ENCODE data around the gene FRYL. TPM values are rescaled to one million over a fixed set of nuclear protein-coding genes. Genes with fewer than 3 reads are reported as not detected.

FRYL gene
- total RNA-seq, 3 donors from 2014 or later = 205 to 416 (median 330) TPM

DNA sequence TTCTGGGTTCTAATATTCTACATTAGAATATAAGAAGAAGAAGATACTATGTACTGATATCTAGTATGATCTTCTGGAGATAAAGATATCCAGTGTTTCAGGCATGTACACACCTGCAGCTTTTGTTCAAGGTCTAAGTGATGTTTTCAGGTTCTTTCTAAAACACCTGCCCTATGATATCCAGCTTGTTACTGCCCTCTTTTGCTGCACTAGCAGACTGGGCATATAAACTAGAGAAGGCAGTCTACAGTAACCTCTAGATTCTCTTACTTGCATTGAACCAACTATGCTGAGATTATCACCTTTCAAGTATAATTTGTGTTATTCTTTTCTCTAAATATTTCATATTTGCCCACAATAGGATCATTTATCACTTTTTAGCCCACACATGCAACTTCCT, 1.9 kb upstream of the FRYL start:
- Histone ChIP-seq H3K4me1 (ENCODE audit: low read depth) (peaks cover 17% of the 10 kb centered on the region), H3K4me3 (no peak overlapping the region), H3K9me3 (no peaks in the 10 kb centered on the region), H3K36me3 (ENCODE audit: low read depth) (no peaks in the 10 kb centered on the region)
- DNase-seq (no peak), ATAC-seq (no peak)
- intact Hi-C loops (cut with DNase I, micrococcal nuclease) = no loop called here
- TF ChIP-seq, protein P1, sequence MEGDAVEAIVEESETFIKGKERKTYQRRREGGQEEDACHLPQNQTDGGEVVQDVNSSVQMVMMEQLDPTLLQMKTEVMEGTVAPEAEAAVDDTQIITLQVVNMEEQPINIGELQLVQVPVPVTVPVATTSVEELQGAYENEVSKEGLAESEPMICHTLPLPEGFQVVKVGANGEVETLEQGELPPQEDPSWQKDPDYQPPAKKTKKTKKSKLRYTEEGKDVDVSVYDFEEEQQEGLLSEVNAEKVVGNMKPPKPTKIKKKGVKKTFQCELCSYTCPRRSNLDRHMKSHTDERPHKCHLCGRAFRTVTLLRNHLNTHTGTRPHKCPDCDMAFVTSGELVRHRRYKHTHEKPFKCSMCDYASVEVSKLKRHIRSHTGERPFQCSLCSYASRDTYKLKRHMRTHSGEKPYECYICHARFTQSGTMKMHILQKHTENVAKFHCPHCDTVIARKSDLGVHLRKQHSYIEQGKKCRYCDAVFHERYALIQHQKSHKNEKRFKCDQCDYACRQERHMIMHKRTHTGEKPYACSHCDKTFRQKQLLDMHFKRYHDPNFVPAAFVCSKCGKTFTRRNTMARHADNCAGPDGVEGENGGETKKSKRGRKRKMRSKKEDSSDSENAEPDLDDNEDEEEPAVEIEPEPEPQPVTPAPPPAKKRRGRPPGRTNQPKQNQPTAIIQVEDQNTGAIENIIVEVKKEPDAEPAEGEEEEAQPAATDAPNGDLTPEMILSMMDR (IDR thresholded peaks at IDR 0.05) = no peak

DNA sequence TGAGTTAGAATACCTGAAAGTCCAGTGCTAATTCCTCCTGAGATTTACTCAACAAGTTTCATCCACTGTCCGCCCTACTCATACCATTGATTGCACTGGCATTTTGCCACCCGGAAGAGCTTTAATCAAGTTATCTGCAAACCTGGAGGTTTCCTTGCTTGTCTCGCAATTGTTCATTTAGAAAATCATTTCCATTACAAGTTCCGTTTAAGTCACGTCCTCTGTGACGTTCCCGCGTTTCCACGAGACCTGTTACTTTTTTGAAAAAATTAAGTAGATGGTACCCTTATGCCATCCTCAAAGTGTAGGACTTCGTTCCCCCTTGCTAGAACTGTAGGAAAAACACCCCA, 761 bp upstream of the FRYL start:
- Histone ChIP-seq H3K9me3 (no peaks in the 10 kb centered on the region), H3K4me3 (peak overlapping the region; percentile 99), H3K4me1 (ENCODE audit: low read depth) (peaks cover 26% of the 10 kb centered on the region), H3K36me3 (ENCODE audit: low read depth) (no peaks in the 10 kb centered on the region)
- ATAC-seq (peak; percentile 4), DNase-seq (peak in 1 of 3 donors; percentile 85)
- intact Hi-C loops (cut with DNase I, micrococcal nuclease) = no loop called here
- TF ChIP-seq, protein P1 (IDR thresholded peaks at IDR 0.05) = no peak

DNA sequence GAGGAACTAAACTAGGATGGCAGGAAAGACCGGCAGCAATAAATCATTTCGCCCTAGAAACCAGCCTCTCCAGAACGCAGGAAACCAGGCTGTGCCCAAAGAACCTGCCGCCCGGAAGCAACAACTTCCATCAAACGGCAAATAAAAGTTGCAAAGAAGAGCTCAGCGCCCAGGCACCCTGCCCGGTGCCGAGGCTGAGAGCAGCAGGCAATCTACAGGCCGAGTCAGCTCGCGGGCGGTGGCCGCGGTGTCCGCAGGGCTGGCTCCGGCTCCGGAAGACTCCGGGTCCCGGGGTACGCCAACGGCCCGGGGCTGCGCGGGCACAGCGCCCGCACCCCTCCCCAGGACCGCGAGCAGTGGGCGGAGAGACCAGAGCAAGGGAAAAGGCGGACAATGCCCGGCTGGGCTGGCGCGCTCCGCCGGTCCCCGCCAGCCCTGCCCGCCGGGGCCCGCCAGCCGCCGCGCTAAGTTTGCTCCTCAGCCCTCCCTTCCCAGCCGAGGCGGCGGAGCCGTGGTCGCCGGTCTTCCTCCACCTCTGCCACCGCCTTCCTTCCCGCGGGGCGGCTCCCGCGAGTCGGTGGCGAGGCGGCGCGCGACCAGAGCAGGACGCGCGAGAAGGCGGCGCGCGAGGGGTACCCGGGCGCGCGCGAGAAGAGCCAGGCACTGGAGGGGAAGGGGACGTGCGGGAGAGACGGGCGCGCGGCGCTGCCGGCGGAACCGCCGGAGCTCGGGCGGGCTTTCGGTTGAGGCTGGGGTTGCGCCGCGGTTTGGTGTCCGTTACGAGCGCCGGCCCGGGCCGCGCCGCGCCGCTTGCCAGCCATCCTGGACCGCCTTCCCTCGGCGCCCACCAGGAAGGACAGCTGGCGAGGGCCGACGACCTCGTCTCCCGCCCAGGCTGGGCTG, 733 bp downstream of the FRYL start:
- ATAC-seq = peak; percentile 65
- H3K4me1 ChIP-seq (ENCODE audit: low read depth) = peaks cover 26% of the 10 kb centered on the region
- peak; percentile 57 to 82 (median 82) for DNase-seq
- intact Hi-C loops (cut with DNase I, micrococcal nuclease) = no loop called here
- TF ChIP-seq, protein P1 (IDR thresholded peaks at IDR 0.05) = no peak
- H3K9me3 ChIP-seq = no peaks in the 10 kb centered on the region
- peak overlapping the region; percentile 99 for H3K4me3 ChIP-seq
- H3K36me3 ChIP-seq (ENCODE audit: low read depth) = no peaks in the 10 kb centered on the region

DNA sequence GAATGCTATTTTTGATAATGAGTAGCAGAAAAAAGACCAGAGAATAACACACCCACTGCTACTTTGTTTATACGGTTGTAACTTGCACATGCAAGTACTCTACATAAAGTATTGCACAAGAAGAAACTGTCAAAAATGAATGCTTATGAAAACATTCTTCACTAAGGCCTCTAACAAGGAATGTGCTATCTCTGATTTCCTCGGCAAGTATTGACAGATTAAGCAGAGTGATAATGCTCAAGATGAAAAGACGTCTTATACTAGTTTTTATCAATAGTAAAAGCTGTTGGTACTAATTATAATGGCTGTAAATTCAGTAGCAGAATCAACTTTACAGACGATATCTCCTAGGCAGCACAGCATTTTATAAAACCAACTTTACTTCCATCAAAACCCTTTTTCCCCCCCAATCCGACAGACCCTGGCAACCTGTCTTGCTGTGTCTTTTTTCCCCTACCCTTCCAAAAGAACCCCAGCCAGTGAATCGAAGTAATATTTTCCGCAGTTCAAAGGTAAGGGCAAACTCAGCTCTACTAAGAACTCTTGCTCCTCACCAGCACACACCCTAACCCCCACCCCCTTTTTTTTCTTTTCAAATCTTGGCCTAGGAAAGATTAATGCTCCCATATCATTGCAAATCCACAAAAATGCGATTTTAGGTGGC, 1.5 kb downstream of the FRYL start:
- H3K4me3 ChIP-seq = peak overlapping the region; percentile 99
- intact Hi-C loops (cut with DNase I, micrococcal nuclease) = no loop called here
- H3K36me3 ChIP-seq (ENCODE audit: low read depth) = no peaks in the 10 kb centered on the region
- H3K4me1 ChIP-seq (ENCODE audit: low read depth) = peaks cover 26% of the 10 kb centered on the region
- TF ChIP-seq, protein P1 (IDR thresholded peaks at IDR 0.05) = no peak
- ATAC-seq (no peak), DNase-seq (no peak)
- H3K9me3 ChIP-seq = no peaks in the 10 kb centered on the region

DNA sequence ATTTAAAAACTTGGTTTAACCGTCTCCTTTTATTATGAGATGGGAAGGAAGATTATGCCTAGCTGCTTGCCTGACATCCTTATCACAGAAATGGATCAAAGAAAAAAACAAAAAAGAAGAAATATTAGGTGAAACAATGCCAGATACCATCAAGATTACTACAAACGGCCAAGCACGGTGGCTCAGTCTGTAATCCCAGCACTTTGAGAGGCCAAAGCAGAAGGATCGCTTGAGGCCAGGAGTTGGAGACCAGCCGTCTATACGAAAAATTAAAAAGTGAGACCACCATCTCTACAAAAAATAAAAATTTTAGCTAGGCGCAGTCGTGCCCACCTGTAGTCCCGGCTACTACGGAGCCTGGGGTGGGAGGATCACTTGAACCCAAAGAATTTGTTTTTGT, 2.3 kb downstream of the FRYL start:
- ATAC-seq (no peak), DNase-seq (no peak)
- Histone ChIP-seq H3K9me3 (no peaks in the 10 kb centered on the region), H3K4me1 (ENCODE audit: low read depth) (peaks cover 26% of the 10 kb centered on the region), H3K4me3 (no peak overlapping the region), H3K36me3 (ENCODE audit: low read depth) (no peaks in the 10 kb centered on the region)
- TF ChIP-seq, protein P1 (IDR thresholded peaks at IDR 0.05) = no peak
- intact Hi-C loops (cut with DNase I, micrococcal nuclease) = no loop called here
